B cell (primary cell): ENCODE data around the gene NDUFA13. TPM values are rescaled to one million over a fixed set of nuclear protein-coding genes. Genes with fewer than 3 reads are reported as not detected.

ENCODE experiments used
- ATAC-seq: fragments of 200-7000 bp; cut with Tn5 transposase; one replicate; pipeline ENCODE4 v1.10.0; 2021; ENCODE audit warnings: low read depth, mild to moderate bottlenecking, moderate number of reproducible peaks, moderate library complexity
- CTCF ChIA-PET: fragments of 350-600 bp; sonication (Branson Sonifier 250); formaldehyde crosslinking; loops from one replicate; lab custom pipeline; 2021; ENCODE audit warnings: antibody characterized with exemption, inconsistent platforms; lab: Charles Lee
- POLR2A ChIA-PET: fragments of 350-600 bp; sonication (Branson Sonifier 250); formaldehyde crosslinking; loops from one replicate; lab custom pipeline; 2021; ENCODE audit warnings: antibody characterized with exemption; lab: Charles Lee
- DNase-seq: peaks from one replicate; pipeline ENCODE4 v3.0.0; 2013
- H2AFZ ChIP-seq: 2 replicates; pipeline ENCODE4 v1.6.1; 2012; ENCODE audit warnings: mild to moderate bottlenecking, low read depth, low read length; ENCODE audit not compliant: insufficient read depth, poor library complexity, severe bottlenecking
- H3K27ac ChIP-seq, 2 donors: 1 replicate in 1 of 2; 2 replicates in 1 of 2; pipeline ENCODE4 v1.5.1; 2012 to 2013; ENCODE audit warnings: low read length in 2 of 2, mild to moderate bottlenecking in 2 of 2, moderate library complexity in 1 of 2
- H3K27me3 ChIP-seq, 4 experiments: fragments of 200-600 bp in 1 of 4; sonication (generic) in 1 of 4; replicated peaks in 1 of 4; 1 replicate in 2 of 4; 2 replicates in 2 of 4; pipeline versions ENCODE4 v1.6.1 to v1.7.0; 2013 to 2016; ENCODE audit warnings: low read length in 3 of 4, mild to moderate bottlenecking in 2 of 4, mixed read lengths in 1 of 4, moderate library complexity in 1 of 4; ENCODE audit not compliant: insufficient read depth in 4 of 4, control insufficient read depth in 3 of 4; ENCODE audit errors: control extremely low read depth in 1 of 4
- H3K36me3 ChIP-seq, 2 experiments: replicated peaks in 1 of 2; 1 replicate in 1 of 2; 2 replicates in 1 of 2; pipeline versions ENCODE4 v1.6.1 to v1.7.1; 2013; ENCODE audit warnings: low read length in 1 of 2; ENCODE audit not compliant: insufficient read depth in 2 of 2, control insufficient read depth in 1 of 2; ENCODE audit errors: control extremely low read depth in 1 of 2, extremely low read depth in 1 of 2
- H3K4me1 ChIP-seq, 2 donors: fragments of 200-600 bp in 1 of 2; sonication (generic) in 1 of 2; 1 replicate in 1 of 2; 2 replicates in 1 of 2; pipeline versions ENCODE4 v1.5.1 to v1.6.1; 2013 to 2017; ENCODE audit warnings: low read length in 2 of 2; ENCODE audit not compliant: control insufficient read depth in 2 of 2, insufficient read depth in 2 of 2
- H3K4me2 ChIP-seq: replicated peaks from 2 replicates; pipeline ENCODE3; 2012; ENCODE audit warnings: mild to moderate bottlenecking, low read depth, low read length; ENCODE audit not compliant: poor library complexity, severe bottlenecking
- H3K4me3 ChIP-seq, 5 experiments: fragments of 200-600 bp in 1 of 5; sonication (generic) in 1 of 5; 1 replicate in 3 of 5; 2 replicates in 2 of 5; pipeline versions ENCODE4 v1.5.1 to v1.7.0; 2011 to 2016; ENCODE audit warnings: low read length in 4 of 5, mild to moderate bottlenecking in 4 of 5, low read depth in 2 of 5, control low read depth in 1 of 5, moderate library complexity in 1 of 5; ENCODE audit not compliant: insufficient read depth in 1 of 5; ENCODE audit errors: control extremely low read depth in 1 of 5, extremely low read depth in 1 of 5
- H3K79me2 ChIP-seq: fragments of 200-600 bp; sonication (generic); one replicate; pipeline ENCODE4 v1.6.0; 2016; ENCODE audit warnings: low read length; ENCODE audit not compliant: control insufficient read depth, insufficient read depth
- H3K9ac ChIP-seq: fragments of 200-600 bp; sonication (generic); 2 replicates; pipeline ENCODE4 v1.6.1; 2017; ENCODE audit warnings: mild to moderate bottlenecking, low read length, moderate library complexity
- H3K9me3 ChIP-seq, 3 donors: one replicate each; pipeline versions ENCODE4 v1.6.1 to v1.7.1; 2013; ENCODE audit warnings: low read length in 2 of 3; ENCODE audit not compliant: control insufficient read depth in 2 of 3, insufficient read depth in 1 of 3; ENCODE audit errors: control extremely low read depth in 1 of 3
- H4K20me1 ChIP-seq: 2 replicates; pipeline ENCODE4 v1.6.0; 2012; ENCODE audit warnings: mild to moderate bottlenecking, low read length; ENCODE audit not compliant: insufficient read depth, control insufficient read depth, poor library complexity, severe bottlenecking
- H3K27ac Mint-ChIP-seq: one replicate; pipeline ENCODE4 v1.8.0; 2021; ENCODE audit warnings: mixed read lengths
- H3K27me3 Mint-ChIP-seq: one replicate; pipeline ENCODE4 v1.8.0; 2021; ENCODE audit warnings: mixed read lengths
- H3K4me1 Mint-ChIP-seq: one replicate; pipeline ENCODE4 v1.8.0; 2021; ENCODE audit warnings: mixed read lengths
- H3K4me3 Mint-ChIP-seq: one replicate; pipeline ENCODE4 v1.8.0; 2021; ENCODE audit warnings: mixed read lengths
- H3K9me3 Mint-ChIP-seq: one replicate; pipeline ENCODE4 v1.8.0; 2022; ENCODE audit warnings: mixed read lengths; ENCODE audit not compliant: insufficient read depth
- EZH2 ChIP-seq: IDR thresholded peaks from 2 replicates; pipeline ENCODE4 v1.6.1; 2012; ENCODE audit warnings: borderline replicate concordance, low read depth, mild to moderate bottlenecking, moderate library complexity, low read length; ENCODE audit not compliant: insufficient read depth, poor library complexity, severe bottlenecking
- WGBS: methylation state at CpG from one replicate; pipeline ENCODE4 v1.1.5; 2013; ENCODE audit warnings: missing lambda C conversion rate; ENCODE audit not compliant: insufficient coverage; 5-methylcytosine and 5-hydroxymethylcytosine counted together
- intact Hi-C: fragments of 100-400 bp; cut with micrococcal nuclease; formaldehyde crosslinking; loops from one replicate; pipeline ENCODE4 v1.10.0; 2022
- polyA plus RNA-seq: library from polyadenylated mRNA; depleted of rRNA; stranded (reverse); fragments of >200 nt; gene quantifications from 2 replicates; pipeline ENCODE4 v1.2.3, GENCODE V29; 2012
- total RNA-seq, 2 donors: library from RNA; stranded (reverse); fragments of 120-200 nt in 1 of 2; gene quantifications; 1 replicate in 1 of 2; 2 replicates in 1 of 2; pipeline versions ENCODE4 v1.2.3 to v1.2.4, GENCODE V29; 2013 to 2022
- TF ChIP-seq, protein P1 (sequence below): fragments of 200-600 bp; IDR thresholded peaks from one replicate; pipeline ENCODE4 v1.8.0; 2022; ENCODE audit warnings: antibody characterized with exemption, mild to moderate bottlenecking

Gene NDUFA13
- total and polyA plus RNA-seq, 2 donors (not counting 1 experiment from before 2014, with no cell fraction given) = 188 to 195 TPM

DNA sequence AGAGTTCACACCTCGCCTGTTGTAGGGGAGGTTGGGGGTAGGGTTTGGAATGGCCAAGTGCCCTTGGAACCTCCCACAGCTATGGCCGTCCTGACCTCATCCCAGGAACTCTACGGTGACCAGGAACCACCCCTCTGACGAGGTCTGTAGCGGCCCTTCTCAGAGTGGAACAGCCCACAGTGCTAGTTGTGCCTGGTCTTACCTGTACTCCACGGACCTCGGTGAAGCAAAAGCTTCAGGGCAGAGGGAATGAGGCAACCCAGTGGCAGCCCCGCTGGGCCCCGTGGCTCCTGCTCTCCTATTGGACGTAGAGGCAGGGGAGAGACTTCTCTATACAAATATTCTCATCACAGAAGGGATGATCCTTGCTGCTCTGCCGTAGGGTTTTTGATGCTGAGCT is 7.8 kb upstream of the NDUFA13 start:
- intact Hi-C loops = no loop called here
- H3K4me1 Mint-ChIP-seq = no peaks in the 10 kb centered on the region
- no peak overlapping the region for H3K27ac Mint-ChIP-seq
- ATAC-seq (no peak), DNase-seq (no peak)
- no peak overlapping the region for H3K9ac ChIP-seq
- TF ChIP-seq, protein P1, sequence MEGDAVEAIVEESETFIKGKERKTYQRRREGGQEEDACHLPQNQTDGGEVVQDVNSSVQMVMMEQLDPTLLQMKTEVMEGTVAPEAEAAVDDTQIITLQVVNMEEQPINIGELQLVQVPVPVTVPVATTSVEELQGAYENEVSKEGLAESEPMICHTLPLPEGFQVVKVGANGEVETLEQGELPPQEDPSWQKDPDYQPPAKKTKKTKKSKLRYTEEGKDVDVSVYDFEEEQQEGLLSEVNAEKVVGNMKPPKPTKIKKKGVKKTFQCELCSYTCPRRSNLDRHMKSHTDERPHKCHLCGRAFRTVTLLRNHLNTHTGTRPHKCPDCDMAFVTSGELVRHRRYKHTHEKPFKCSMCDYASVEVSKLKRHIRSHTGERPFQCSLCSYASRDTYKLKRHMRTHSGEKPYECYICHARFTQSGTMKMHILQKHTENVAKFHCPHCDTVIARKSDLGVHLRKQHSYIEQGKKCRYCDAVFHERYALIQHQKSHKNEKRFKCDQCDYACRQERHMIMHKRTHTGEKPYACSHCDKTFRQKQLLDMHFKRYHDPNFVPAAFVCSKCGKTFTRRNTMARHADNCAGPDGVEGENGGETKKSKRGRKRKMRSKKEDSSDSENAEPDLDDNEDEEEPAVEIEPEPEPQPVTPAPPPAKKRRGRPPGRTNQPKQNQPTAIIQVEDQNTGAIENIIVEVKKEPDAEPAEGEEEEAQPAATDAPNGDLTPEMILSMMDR = no peak
- no peak for TF ChIP-seq EZH2
- peaks cover 0 to 4% (median 0%) of the 10 kb centered on the region in 3 donors for H3K9me3 ChIP-seq
- peaks cover 0 to 38% of the 10 kb centered on the region in 2 experiments for H3K36me3 ChIP-seq
- H3K27me3 Mint-ChIP-seq = no peaks in the 10 kb centered on the region
- H3K4me3 ChIP-seq = no peak overlapping the region
- 94% methylated on average over 7 of the region's 11 CpGs for WGBS
- H3K4me1 ChIP-seq = no peaks in the 10 kb centered on the region
- no peak overlapping the region for H3K4me3 Mint-ChIP-seq
- no peak overlapping the region for H2AFZ ChIP-seq
- H3K27me3 ChIP-seq = no peaks in the 10 kb centered on the region
- H4K20me1 ChIP-seq = no peaks in the 10 kb centered on the region
- CTCF ChIA-PET = no interaction called here
- POLR2A ChIA-PET = interaction anchor here (0.6 kb wide), 1 partner anchor 94 kb away, joined by 6 read pairs; no protein-coding TSS in a partner anchor
- no peak overlapping the region for H3K4me2 ChIP-seq
- no peaks in the 10 kb centered on the region for H3K79me2 ChIP-seq
- no peaks in the 10 kb centered on the region for H3K9me3 Mint-ChIP-seq
- H3K27ac ChIP-seq = no peak overlapping the region

DNA sequence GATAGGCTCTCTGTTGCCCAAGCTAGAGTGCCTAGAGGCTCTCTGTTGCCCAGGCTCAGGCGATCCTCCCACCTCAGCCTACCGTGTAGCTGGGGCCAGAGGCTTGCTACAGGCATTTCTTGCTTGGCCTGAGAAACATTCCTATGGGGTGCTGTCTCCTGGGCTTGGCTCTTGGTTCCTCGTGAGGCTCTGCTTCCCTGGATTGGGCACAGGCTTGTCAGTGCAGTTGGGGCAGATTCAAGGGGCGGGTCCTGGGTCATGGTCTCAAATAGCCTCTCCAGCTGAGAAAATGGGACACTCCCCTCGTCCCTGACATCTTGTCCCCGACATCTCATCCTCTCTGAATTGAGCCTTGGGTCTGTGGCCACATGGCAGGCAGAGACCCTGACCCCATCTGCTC is 5.6 kb upstream of the NDUFA13 start:
- Histone ChIP-seq H3K27me3 (no peaks in the 10 kb centered on the region), H3K36me3 (peaks cover 0 to 16% of the 10 kb centered on the region in 2 experiments), H3K9ac (no peak overlapping the region), H3K4me3 (no peak overlapping the region), H3K9me3 (peaks cover 0 to 17% (median 0%) of the 10 kb centered on the region in 3 donors), H3K4me1 (peaks cover 4 to 9% of the 10 kb centered on the region in 2 donors), H3K79me2 (peaks cover 5% of the 10 kb centered on the region), H2AFZ (no peak overlapping the region), H4K20me1 (no peaks in the 10 kb centered on the region), H3K4me2 (no peak overlapping the region), H3K27ac (no peak overlapping the region)
- ChIA-PET POLR2A (interaction anchor here (0.6 kb wide), 1 partner anchor 127 kb away, joined by 8 read pairs; no protein-coding TSS in a partner anchor), CTCF (no interaction called here)
- H3K27ac Mint-ChIP-seq = no peak overlapping the region
- no peaks in the 10 kb centered on the region for H3K27me3 Mint-ChIP-seq
- no peak for TF ChIP-seq EZH2
- TF ChIP-seq, protein P1 = no peak
- WGBS = 75% methylated on average over 5 of the region's 6 CpGs
- H3K4me3 Mint-ChIP-seq = no peak overlapping the region
- intact Hi-C loops = loop anchor here (10.0 kb wide), 1 partner anchor 564 kb away; the partner anchor contains the start of gene ZNF90
- H3K9me3 Mint-ChIP-seq = no peaks in the 10 kb centered on the region
- no peak for ATAC-seq
- no peak for DNase-seq
- H3K4me1 Mint-ChIP-seq = no peaks in the 10 kb centered on the region
